Fibroblast of lung (primary cell): ENCODE results near the gene FCMR. TPM values are rescaled to one million over a fixed set of nuclear protein-coding genes. Genes with fewer than 3 reads are reported as not detected.

Source experiments
- DNase-seq, 2 donors: peaks; one replicate each; pipeline versions ENCODE4 v3.0.0 to v3.0.0-alpha.2; 2010; ENCODE audit warnings: low read depth in 2 of 2
- H2AFZ ChIP-seq: 2 replicates; pipeline ENCODE4 v1.5.1; 2012; ENCODE audit warnings: low read length, control low read depth, inconsistent platforms
- H3K27ac ChIP-seq: 2 replicates; pipeline ENCODE4 v1.5.1; 2011; ENCODE audit warnings: low read length, control low read depth; ENCODE audit not compliant: insufficient read depth
- H3K27me3 ChIP-seq: 2 replicates; pipeline ENCODE4 v1.5.1; 2011; ENCODE audit warnings: mild to moderate bottlenecking, low read length; ENCODE audit not compliant: control insufficient read depth, insufficient read depth
- H3K36me3 ChIP-seq: 2 replicates; pipeline ENCODE4 v1.5.1; 2011; ENCODE audit warnings: low read length; ENCODE audit not compliant: control insufficient read depth, insufficient read depth
- H3K4me1 ChIP-seq: 2 replicates; pipeline ENCODE4 v1.5.1; 2011; ENCODE audit warnings: low read length; ENCODE audit not compliant: control insufficient read depth, insufficient read depth; ENCODE audit errors: extremely low read depth
- H3K4me2 ChIP-seq: 2 replicates; pipeline ENCODE4 v1.5.1; 2011; ENCODE audit warnings: low read length, control low read depth; ENCODE audit not compliant: insufficient read depth; ENCODE audit errors: extremely low read depth
- H3K4me3 ChIP-seq, 4 experiments: fragments of 200-600 bp in 1 of 4; sonication (generic) in 1 of 4; replicated peaks in 1 of 4; 2 replicates each; pipeline ENCODE4 v1.5.1; 2011 to 2016; ENCODE audit warnings: low read length in 4 of 4, low read depth in 3 of 4, mild to moderate bottlenecking in 3 of 4, control low read depth in 2 of 4, inconsistent platforms in 1 of 4, mixed read lengths in 1 of 4; ENCODE audit not compliant: insufficient read depth in 1 of 4; ENCODE audit errors: control extremely low read depth in 1 of 4
- H3K79me2 ChIP-seq: 2 replicates; pipeline ENCODE4 v1.5.1; 2012; ENCODE audit warnings: mild to moderate bottlenecking, low read length, inconsistent platforms; ENCODE audit not compliant: control insufficient read depth, insufficient read depth
- H3K9ac ChIP-seq: 2 replicates; pipeline ENCODE4 v1.5.1; 2011; ENCODE audit warnings: mild to moderate bottlenecking, low read length, control low read depth; ENCODE audit not compliant: insufficient read depth
- H3K9me3 ChIP-seq: 2 replicates; pipeline ENCODE4 v1.5.1; 2012; ENCODE audit warnings: low read depth, low read length; ENCODE audit not compliant: control insufficient read depth, insufficient read depth
- H4K20me1 ChIP-seq: 2 replicates; pipeline ENCODE4 v1.5.1; 2011; ENCODE audit warnings: low read length; ENCODE audit not compliant: control insufficient read depth, insufficient read depth; ENCODE audit errors: extremely low read depth
- EZH2 ChIP-seq: IDR thresholded peaks from 2 replicates; pipeline ENCODE4 v1.5.1; 2012; ENCODE audit warnings: low read length, control low read depth, mild to moderate bottlenecking; ENCODE audit errors: missing control alignments
- polyA plus RNA-seq, 2 donors: library from polyadenylated mRNA; depleted of rRNA in 1 of 2; stranded (reverse) in 1 of 2; unstranded in 1 of 2; fragments of >200 nt; gene quantifications; 2 replicates each; pipeline ENCODE4 v1.2.1, GENCODE V29; 2011 to 2012; ENCODE audit warnings: missing spikeins in 1 of 2
- total RNA-seq: library from RNA; depleted of rRNA; stranded (reverse); fragments of >200 nt; gene quantifications from 2 replicates; pipeline ENCODE4 v1.2.1, GENCODE V29; 2014
- TF ChIP-seq, protein P1 (sequence below), 2 donors: IDR thresholded peaks in 1 of 2; conservative IDR thresholded peaks in 1 of 2; 1 replicate in 1 of 2; 2 replicates in 1 of 2; pipeline ENCODE4 v1.5.1; 2011 to 2012; ENCODE audit warnings: low read length in 2 of 2, control low read depth in 1 of 2, inconsistent platforms in 1 of 2, low read depth in 1 of 2, mild to moderate bottlenecking in 1 of 2

The FCMR gene
- total and polyA plus RNA-seq, 2 donors (not counting 1 experiment from before 2014, with no cell fraction given), result 0.33 to 4.3 TPM

- peak in 1 of 2 donors; percentile 40 for DNase-seq
- Histone ChIP-seq H3K9me3 (no peaks in the 10 kb centered on the region), H4K20me1 (no peaks in the 10 kb centered on the region), H3K4me2 (no peak overlapping the region), H3K36me3 (no peaks in the 10 kb centered on the region), H2AFZ (no peak overlapping the region), H3K4me3 (no peak overlapping the region), H3K4me1 (peaks cover 22% of the 10 kb centered on the region), H3K27me3 (no peaks in the 10 kb centered on the region), H3K9ac (no peak overlapping the region), H3K27ac (no peak overlapping the region), H3K79me2 (no peaks in the 10 kb centered on the region)
- TF ChIP-seq, protein P1, sequence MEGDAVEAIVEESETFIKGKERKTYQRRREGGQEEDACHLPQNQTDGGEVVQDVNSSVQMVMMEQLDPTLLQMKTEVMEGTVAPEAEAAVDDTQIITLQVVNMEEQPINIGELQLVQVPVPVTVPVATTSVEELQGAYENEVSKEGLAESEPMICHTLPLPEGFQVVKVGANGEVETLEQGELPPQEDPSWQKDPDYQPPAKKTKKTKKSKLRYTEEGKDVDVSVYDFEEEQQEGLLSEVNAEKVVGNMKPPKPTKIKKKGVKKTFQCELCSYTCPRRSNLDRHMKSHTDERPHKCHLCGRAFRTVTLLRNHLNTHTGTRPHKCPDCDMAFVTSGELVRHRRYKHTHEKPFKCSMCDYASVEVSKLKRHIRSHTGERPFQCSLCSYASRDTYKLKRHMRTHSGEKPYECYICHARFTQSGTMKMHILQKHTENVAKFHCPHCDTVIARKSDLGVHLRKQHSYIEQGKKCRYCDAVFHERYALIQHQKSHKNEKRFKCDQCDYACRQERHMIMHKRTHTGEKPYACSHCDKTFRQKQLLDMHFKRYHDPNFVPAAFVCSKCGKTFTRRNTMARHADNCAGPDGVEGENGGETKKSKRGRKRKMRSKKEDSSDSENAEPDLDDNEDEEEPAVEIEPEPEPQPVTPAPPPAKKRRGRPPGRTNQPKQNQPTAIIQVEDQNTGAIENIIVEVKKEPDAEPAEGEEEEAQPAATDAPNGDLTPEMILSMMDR (conservative IDR thresholded peaks at IDR 0.05 in 1 of 2, IDR thresholded peaks at IDR 0.05 in 1 of 2; ENCODE audit: low read depth in 1 of 2, low read length in 2 of 2), result no peak
- TF ChIP-seq EZH2, result no peak
Observed at GRCh38 chr1:206886831-206887230, 34.9 kb downstream of the FCMR start.

- Histone ChIP-seq H3K4me1 (peaks cover 15% of the 10 kb centered on the region), H3K4me3 (no peak overlapping the region), H3K9ac (no peak overlapping the region), H2AFZ (no peak overlapping the region), H3K9me3 (no peaks in the 10 kb centered on the region), H3K27ac (no peak overlapping the region), H3K79me2 (no peaks in the 10 kb centered on the region), H3K36me3 (no peaks in the 10 kb centered on the region), H4K20me1 (no peaks in the 10 kb centered on the region), H3K27me3 (no peaks in the 10 kb centered on the region), H3K4me2 (no peak overlapping the region)
- no peak for DNase-seq
- TF ChIP-seq, protein P1 (conservative IDR thresholded peaks at IDR 0.05 in 1 of 2, IDR thresholded peaks at IDR 0.05 in 1 of 2; ENCODE audit: low read depth in 1 of 2, low read length in 2 of 2), result no peak
- no peak for TF ChIP-seq EZH2
Observed at GRCh38 chr1:206885341-206886060, 36.2 kb downstream of the FCMR start.

- H3K27me3 ChIP-seq, result no peaks in the 10 kb centered on the region
- no peaks in the 10 kb centered on the region for H3K79me2 ChIP-seq
- no peaks in the 10 kb centered on the region for H3K9me3 ChIP-seq
- H3K4me1 ChIP-seq, result peaks cover 9% of the 10 kb centered on the region
- no peak overlapping the region for H3K27ac ChIP-seq
- DNase-seq, result no peak
- H2AFZ ChIP-seq, result no peak overlapping the region
- no peak overlapping the region for H3K9ac ChIP-seq
- no peaks in the 10 kb centered on the region for H3K36me3 ChIP-seq
- no peak overlapping the region for H3K4me2 ChIP-seq
- H3K4me3 ChIP-seq, result no peak overlapping the region
- H4K20me1 ChIP-seq, result no peaks in the 10 kb centered on the region
- no peak for TF ChIP-seq EZH2
- TF ChIP-seq, protein P1 (conservative IDR thresholded peaks at IDR 0.05 in 1 of 2, IDR thresholded peaks at IDR 0.05 in 1 of 2; ENCODE audit: low read depth in 1 of 2, low read length in 2 of 2), result no peak
Observed at GRCh38 chr1:206883876-206884275, 37.9 kb downstream of the FCMR start.
